WERI-Rb-1 (cell line): ENCODE results near the gene PYDC1.
"Not testable (repeated sequence)": the region's sequence is repeated elsewhere in the genome, so short reads cannot be mapped to it uniquely, and the experiment has no call there.

ENCODE experiments used
- DNase-seq: peaks from one replicate; pipeline ENCODE4 v3.0.0-alpha.2; 2020
- H3K27ac ChIP-seq: fragments of 250-450 bp; sonication (Bioruptor Pico); 2 replicates; pipeline ENCODE4 v1.5.1; 2020; ENCODE audit warnings: mild to moderate bottlenecking, moderate library complexity
- H3K27me3 ChIP-seq: fragments of 250-450 bp; sonication (Bioruptor Pico); 2 replicates; pipeline ENCODE4 v1.5.1; 2021; ENCODE audit warnings: mild to moderate bottlenecking, low read depth, moderate library complexity; ENCODE audit not compliant: insufficient read depth, severe bottlenecking
- H3K36me3 ChIP-seq: fragments of 250-450 bp; sonication (Bioruptor Pico); 2 replicates; pipeline ENCODE4 v1.5.1; 2020; ENCODE audit warnings: mild to moderate bottlenecking, moderate library complexity
- H3K4me3 ChIP-seq: 2 replicates; pipeline ENCODE4 v1.5.1; 2011; ENCODE audit warnings: low read depth, mild to moderate bottlenecking, control low read depth, low read length
- H3K9me3 ChIP-seq: fragments of 250-450 bp; sonication (Bioruptor Pico); 2 replicates; pipeline ENCODE4 v1.5.1; 2021; ENCODE audit warnings: mild to moderate bottlenecking, moderate library complexity; ENCODE audit not compliant: severe bottlenecking
- CTCF ChIP-seq: IDR thresholded peaks from 2 replicates; pipeline ENCODE4 v1.5.1; 2011; ENCODE audit warnings: low read depth, mild to moderate bottlenecking, control low read depth, inconsistent platforms, low read length

The PYDC1 gene

GRCh38 chr16:31181102-31181830, 35.7 kb downstream of the PYDC1 start:
- peak; percentile 66 for DNase-seq
- peaks cover 62% of the 10 kb centered on the region for H3K36me3 ChIP-seq
- peak overlapping the region; percentile 99 for H3K27ac ChIP-seq
- H3K4me3 ChIP-seq = peak overlapping the region; percentile 74
- H3K27me3 ChIP-seq = no peaks in the 10 kb centered on the region
- H3K9me3 ChIP-seq = no peaks in the 10 kb centered on the region
- TF ChIP-seq CTCF = no peak

- peak; percentile 87 for DNase-seq
- Histone ChIP-seq H3K4me3 (peak within 1 kb of the TSS; percentile 74), H3K27me3 (no peaks in the 10 kb centered on the region)
Observed at GRCh38 chr16:31179747-31180459, 37.0 kb downstream of the PYDC1 start, which contains the start of gene FUS. Gene FUS (plus strand): TSS chr16:31180139. CDS start chr16:31180215, 76 bp downstream.

GRCh38 chr16:31179219-31179746, 37.7 kb downstream of the PYDC1 start:
- TF ChIP-seq CTCF = no peak
- Histone ChIP-seq H3K4me3 (peak overlapping the region; percentile 74), H3K9me3 (no peaks in the 10 kb centered on the region), H3K27me3 (no peaks in the 10 kb centered on the region), H3K36me3 (peaks cover 42% of the 10 kb centered on the region), H3K27ac (peak overlapping the region; percentile 99)
- DNase-seq = no peak

More at GRCh38 chr16:31179747-31180459, 37.0 kb downstream of the PYDC1 start, which contains the start of gene FUS:
- no peaks in the 10 kb centered on the region for H3K9me3 ChIP-seq
- no peak for TF ChIP-seq CTCF
- H3K27ac ChIP-seq = peak within 1 kb of the TSS; percentile 99
- H3K36me3 ChIP-seq = peaks cover 48% of the 10 kb centered on the region

- Histone ChIP-seq H3K4me3 (no peak overlapping the region), H3K27me3 (no peaks in the 10 kb centered on the region), H3K36me3 (peaks cover 22% of the 10 kb centered on the region), H3K27ac (no peak overlapping the region), H3K9me3 (no peaks in the 10 kb centered on the region)
- DNase-seq = no peak
- no peak for TF ChIP-seq CTCF
Observed at GRCh38 chr16:31177136-31177535, 39.8 kb downstream of the PYDC1 start.

GRCh38 chr16:31170048-31170447, 46.9 kb downstream of the PYDC1 start:
- not testable (repeated sequence) for H3K4me3 ChIP-seq, DNase-seq, H3K36me3 ChIP-seq, H3K9me3 ChIP-seq, H3K27me3 ChIP-seq
- peak overlapping the region; percentile 68 for H3K27ac ChIP-seq

- Histone ChIP-seq H3K27ac (no peak overlapping the region), H3K9me3 (no peaks in the 10 kb centered on the region), H3K4me3 (no peak overlapping the region), H3K36me3 (no peaks in the 10 kb centered on the region), H3K27me3 (no peaks in the 10 kb centered on the region)
- no peak for TF ChIP-seq CTCF
- no peak for DNase-seq
Observed at GRCh38 chr16:31168848-31169247, 48.1 kb downstream of the PYDC1 start.
